Psoas muscle (tissue), 8 donors: Measurements from ENCODE around the gene ZNF763. TPM values are rescaled to one million over a fixed set of nuclear protein-coding genes. Genes with fewer than 3 reads are reported as not detected.
"Not testable (repeated sequence)": the region's sequence is repeated elsewhere in the genome, so short reads cannot be mapped to it uniquely, and the experiment has no call there.

Experiments
- ATAC-seq, 4 donors: fragments of 200-7000 bp; cut with Tn5 transposase; one replicate each; pipeline ENCODE4 v1.9.1; 2020; ENCODE audit warnings: moderate library complexity in 3 of 4, mild to moderate bottlenecking in 2 of 4
- DNase-seq, 2 donors: peaks; one replicate each; pipeline ENCODE4 v3.0.0-alpha.2; 2020
- H3K27ac ChIP-seq: fragments of 200-600 bp; one replicate; pipeline ENCODE4 v1.8.0; 2022
- H3K27me3 ChIP-seq, 3 donors: fragments of 200-600 bp in 1 of 3; one replicate each; pipeline versions ENCODE4 v1.6.1 to v1.8.0; 2013 to 2022; ENCODE audit warnings: low read length in 2 of 3, mild to moderate bottlenecking in 2 of 3, moderate library complexity in 1 of 3; ENCODE audit not compliant: insufficient read depth in 3 of 3
- H3K36me3 ChIP-seq, 2 donors: fragments of 200-600 bp in 1 of 2; one replicate each; pipeline versions ENCODE4 v1.6.1 to v1.8.0; 2013 to 2022; ENCODE audit warnings: low read depth in 1 of 2, mild to moderate bottlenecking in 1 of 2, moderate library complexity in 1 of 2; ENCODE audit not compliant: insufficient read depth in 1 of 2
- H3K4me1 ChIP-seq: fragments of 200-600 bp; one replicate; pipeline ENCODE4 v1.8.0; 2022
- H3K4me3 ChIP-seq: fragments of 200-600 bp; one replicate; pipeline ENCODE4 v1.8.0; 2022; ENCODE audit warnings: mild to moderate bottlenecking
- H3K9me3 ChIP-seq: fragments of 200-600 bp; one replicate; pipeline ENCODE4 v1.8.0; 2022
- WGBS, 3 donors: extraction: QIAGEN DNeasy Blood & Tissue Kit; methylation state at CpG; one replicate each; pipeline versions ENCODE4 v1.1.6 to v1.1.7; 2013; 5-methylcytosine and 5-hydroxymethylcytosine counted together
- intact Hi-C, 2 donors: fragments of 100-400 bp; cut with DNase I; formaldehyde crosslinking; loops; one replicate each; pipeline versions ENCODE4 v1.11.0 to v1.14.2; 2022
- polyA plus RNA-seq, 3 donors: library from polyadenylated mRNA; stranded (reverse); fragments of 200-250 nt; gene quantifications; one replicate each; pipeline ENCODE4 v1.2.3, GENCODE V29; 2013
- total RNA-seq, 4 donors: library from RNA; stranded (reverse); fragmentation: NEBNext Ultra II Directional in 2 of 4; extraction: Animal tissue kit (Norgen Biotek cat#: 25700) in 2 of 4; gene quantifications; one replicate each; pipeline versions ENCODE4 v1.2.1 to v1.2.4, GENCODE V29; 2021 to 2023
- TF ChIP-seq, protein P1 (sequence below): fragments of 200-600 bp; IDR thresholded peaks from one replicate; pipeline ENCODE4 v1.8.0; 2022; ENCODE audit warnings: antibody characterized with exemption
- donor health status: healthy with polysubstance abuse.
- donor health status: DM: no; HTN: no; CAD: no; lungs with moderate emphysema.
- donor health status: Bipolar disorder and iron deficiency.
- donor health status: healthy.
- donor health status: DM: yes; HTN: yes; CAD: no.
- donor health status: DM: no; HTN: no; CAD: no.
- donor health status: DM: no; HTN: no; CAD: no.
- donor health status: DM: yes; HTN: yes; CAD: no.

The ZNF763 gene
- total and polyA plus RNA-seq, 7 donors, result 0.22 to 1.6 (median 0.82) TPM

DNA sequence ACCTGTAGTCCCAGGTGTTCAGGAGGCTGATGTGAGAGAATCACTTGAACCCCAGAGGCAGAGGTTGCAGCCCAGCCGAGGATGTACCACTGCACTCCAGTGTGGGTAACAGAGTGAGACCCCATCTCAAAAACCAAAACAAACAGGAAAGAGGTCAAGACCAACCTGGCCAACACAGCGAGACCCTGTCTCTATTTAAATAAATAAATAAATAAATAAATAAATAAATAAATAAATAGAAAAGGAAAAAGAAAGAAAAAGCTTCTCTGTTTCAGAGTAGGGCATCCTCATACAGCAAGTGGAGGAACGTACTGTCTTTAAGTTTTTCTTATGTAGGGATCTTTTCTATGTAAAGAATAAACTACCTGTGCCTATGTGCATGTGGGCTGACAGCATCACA is 37.6 kb upstream of the ZNF763 start:
- Histone ChIP-seq H3K27ac (no peak overlapping the region), H3K36me3 (peaks cover 0 to 3% of the 10 kb centered on the region in 2 donors), H3K9me3 (no peaks in the 10 kb centered on the region), H3K27me3 (no peaks in the 10 kb centered on the region), H3K4me3 (no peak overlapping the region), H3K4me1 (peaks cover 8% of the 10 kb centered on the region)
- WGBS, 3 donors, result 92 to 96% (median 95%) methylated on average over 3 of the region's 3 CpGs
- ATAC-seq (no peak), DNase-seq (no peak)
- intact Hi-C loops, result loop anchor here in 1 of 2 donors (10.0 kb wide), 1 partner anchor 218 kb away; the partner anchor contains the start of gene ZNF20
- TF ChIP-seq, protein P1, sequence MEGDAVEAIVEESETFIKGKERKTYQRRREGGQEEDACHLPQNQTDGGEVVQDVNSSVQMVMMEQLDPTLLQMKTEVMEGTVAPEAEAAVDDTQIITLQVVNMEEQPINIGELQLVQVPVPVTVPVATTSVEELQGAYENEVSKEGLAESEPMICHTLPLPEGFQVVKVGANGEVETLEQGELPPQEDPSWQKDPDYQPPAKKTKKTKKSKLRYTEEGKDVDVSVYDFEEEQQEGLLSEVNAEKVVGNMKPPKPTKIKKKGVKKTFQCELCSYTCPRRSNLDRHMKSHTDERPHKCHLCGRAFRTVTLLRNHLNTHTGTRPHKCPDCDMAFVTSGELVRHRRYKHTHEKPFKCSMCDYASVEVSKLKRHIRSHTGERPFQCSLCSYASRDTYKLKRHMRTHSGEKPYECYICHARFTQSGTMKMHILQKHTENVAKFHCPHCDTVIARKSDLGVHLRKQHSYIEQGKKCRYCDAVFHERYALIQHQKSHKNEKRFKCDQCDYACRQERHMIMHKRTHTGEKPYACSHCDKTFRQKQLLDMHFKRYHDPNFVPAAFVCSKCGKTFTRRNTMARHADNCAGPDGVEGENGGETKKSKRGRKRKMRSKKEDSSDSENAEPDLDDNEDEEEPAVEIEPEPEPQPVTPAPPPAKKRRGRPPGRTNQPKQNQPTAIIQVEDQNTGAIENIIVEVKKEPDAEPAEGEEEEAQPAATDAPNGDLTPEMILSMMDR, result no peak

DNA sequence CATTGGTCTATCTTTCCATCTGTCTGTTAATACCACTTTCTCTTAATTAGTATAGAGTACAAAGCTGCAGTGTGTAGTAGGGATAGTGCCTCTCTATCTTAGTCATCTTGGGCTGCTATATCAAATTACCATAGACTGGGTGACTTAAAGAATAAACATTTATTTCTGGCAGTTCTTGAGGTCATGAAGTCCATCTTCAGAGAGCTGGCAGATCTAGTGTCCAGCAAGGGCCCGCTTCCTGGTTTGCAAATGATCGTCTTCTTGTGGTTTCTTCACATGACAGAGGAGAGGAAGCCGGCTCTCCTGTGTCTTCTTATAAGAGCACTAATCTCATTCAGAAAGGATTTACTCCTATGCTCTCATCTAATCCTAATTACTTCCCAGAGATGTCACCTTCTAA is 33.8 kb upstream of the ZNF763 start:
- ATAC-seq (no peak), DNase-seq (no peak)
- Histone ChIP-seq H3K27me3 (no peaks in the 10 kb centered on the region), H3K9me3 (peaks cover 8% of the 10 kb centered on the region), H3K4me3 (no peak overlapping the region), H3K27ac (no peak overlapping the region), H3K4me1 (peaks cover 7% of the 10 kb centered on the region), H3K36me3 (peaks cover 0 to 3% of the 10 kb centered on the region in 2 donors)
- TF ChIP-seq, protein P1, result no peak
- intact Hi-C loops, result no loop called here
- 91 to 94% (median 92%) methylated on average over 3 of the region's 3 CpGs for WGBS, 3 donors

GRCh38 chr19:11931513-11931912 is 33.3 kb upstream of the ZNF763 start:
- H3K9me3 ChIP-seq, result peaks cover 8% of the 10 kb centered on the region
- intact Hi-C loops, result no loop called here
- DNase-seq (no peak), ATAC-seq (no peak)
- H3K4me1 ChIP-seq, result peaks cover 3% of the 10 kb centered on the region
- TF ChIP-seq, protein P1, result no peak
- no peak overlapping the region for H3K27ac ChIP-seq
- H3K36me3 ChIP-seq, result peaks cover 0 to 3% of the 10 kb centered on the region in 2 donors
- H3K27me3 ChIP-seq, result no peaks in the 10 kb centered on the region
- 97 to 100% (median 98%) methylated on average over 3 of the region's 3 CpGs for WGBS, 3 donors
- no peak overlapping the region for H3K4me3 ChIP-seq

DNA sequence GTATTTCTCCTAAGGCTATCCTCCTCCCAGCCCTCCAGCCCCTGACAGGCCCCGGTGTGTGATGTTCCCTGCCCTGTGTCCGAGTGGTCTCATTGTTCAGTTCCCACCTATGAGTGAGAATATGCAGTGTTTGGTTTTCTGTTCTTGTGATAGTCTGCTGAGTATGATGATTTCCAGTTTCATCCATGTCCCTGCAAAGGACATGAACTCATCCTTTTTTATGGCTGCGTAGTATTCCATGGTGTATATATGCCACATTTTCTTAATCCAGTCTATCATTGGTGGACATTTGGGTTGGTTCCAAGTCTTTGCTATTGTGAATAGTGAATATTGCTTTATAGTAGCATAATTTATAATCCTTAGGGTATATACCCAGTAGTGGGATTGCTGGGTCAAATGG is 29.0 kb upstream of the ZNF763 start:
- H3K27me3 ChIP-seq, H3K36me3 ChIP-seq, ATAC-seq, H3K4me1 ChIP-seq, intact Hi-C loops, H3K4me3 ChIP-seq, H3K27ac ChIP-seq, DNase-seq: not testable (repeated sequence)
- peaks cover 36% of the 10 kb centered on the region for H3K9me3 ChIP-seq
- WGBS, 3 donors, result 98 to 99% (median 99%) methylated on average over 3 of the region's 3 CpGs

DNA sequence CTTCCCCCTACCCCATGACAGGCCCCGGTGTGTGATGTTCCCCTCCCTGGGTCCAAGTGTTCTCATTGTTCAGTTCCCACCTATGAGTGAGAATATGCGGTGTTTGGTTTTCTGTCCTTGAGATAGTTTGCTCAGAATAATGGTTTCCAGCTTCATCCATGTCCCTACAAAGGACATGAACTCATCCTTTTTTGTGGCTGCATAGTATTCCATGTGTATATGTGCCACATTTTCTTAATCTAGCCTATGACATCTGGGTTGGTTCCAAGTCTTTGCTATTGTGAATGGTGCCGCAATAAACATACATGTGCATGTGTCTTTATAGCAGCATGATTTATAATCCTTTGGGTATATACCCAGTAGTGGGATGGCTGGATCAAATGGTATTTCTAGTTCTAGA is 26.5 kb upstream of the ZNF763 start:
- H3K4me3 ChIP-seq, H3K36me3 ChIP-seq, H3K27me3 ChIP-seq, H3K27ac ChIP-seq, intact Hi-C loops, ATAC-seq, DNase-seq, H3K4me1 ChIP-seq: not testable (repeated sequence)
- 97 to 100% (median 100%) methylated on average over 3 of the region's 3 CpGs for WGBS, 3 donors
- H3K9me3 ChIP-seq, result peaks cover 57% of the 10 kb centered on the region

DNA sequence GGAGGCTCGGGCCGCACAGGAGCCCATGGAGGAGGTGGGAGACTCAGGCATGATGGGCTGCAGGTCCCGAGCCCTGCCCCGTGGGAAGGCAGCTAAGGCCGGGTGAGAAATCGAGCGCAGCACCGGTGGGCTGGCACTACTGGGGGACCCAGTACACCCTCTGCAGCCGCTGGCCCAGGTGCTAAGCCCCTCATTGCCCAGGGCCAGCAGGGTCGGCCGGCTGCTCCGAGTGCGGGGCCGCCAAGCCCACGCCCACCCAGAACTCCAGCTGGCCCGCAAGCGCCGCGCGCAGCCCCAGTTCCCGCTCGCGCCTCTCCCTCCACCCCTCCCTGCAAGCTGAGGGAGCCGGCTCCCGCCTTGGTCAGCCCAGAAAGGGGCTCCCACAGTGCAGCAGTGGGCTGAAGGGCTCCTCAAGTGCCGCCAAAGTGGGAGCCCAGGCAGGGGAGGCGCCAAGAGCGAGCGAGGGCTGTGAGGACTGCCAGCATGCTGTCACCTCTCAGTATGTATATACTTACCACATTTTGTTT is 23.4 kb upstream of the ZNF763 start:
- H3K36me3 ChIP-seq, H3K4me3 ChIP-seq, DNase-seq, H3K27ac ChIP-seq, H3K27me3 ChIP-seq, H3K4me1 ChIP-seq, ATAC-seq, intact Hi-C loops: not testable (repeated sequence)
- H3K9me3 ChIP-seq, result peaks cover 79% of the 10 kb centered on the region
- WGBS, 3 donors, result 97 to 99% (median 99%) methylated on average over 20 to 29 of the region's 29 CpGs
